Measurements from ENCODE around the gene RNF215. TPM values are rescaled to one million over a fixed set of nuclear protein-coding genes. Genes with fewer than 3 reads are reported as not detected.
A peak's percentile ranks its signal among the peaks of the same experiment; 100 is the strongest.

Gene RNF215
- total RNA-seq, 2 experiments from 2014 or later, result 4.6 to 4.9 TPM

DNA sequence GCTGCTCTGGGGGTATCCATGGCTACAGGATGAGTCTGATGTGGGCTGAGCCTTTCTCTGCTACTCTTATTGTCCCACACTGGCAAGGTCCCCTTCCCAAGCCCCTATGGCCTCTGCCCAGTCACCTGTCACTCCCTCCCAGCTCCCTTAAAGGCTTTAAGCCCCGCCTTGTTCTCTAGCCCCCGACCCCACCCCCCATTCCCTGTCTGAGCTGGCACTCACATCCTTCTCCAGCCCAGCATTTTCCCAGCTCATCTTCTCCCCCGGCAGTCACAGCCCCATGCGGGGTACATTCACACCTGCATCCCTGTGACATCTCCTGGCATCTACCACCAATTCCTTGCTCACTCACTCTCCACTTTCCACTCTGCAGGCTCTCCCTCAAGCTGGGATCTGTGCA, 42.7 kb upstream of the RNF215 start:
- peaks cover 31% of the 10 kb centered on the region for H3K4me1 ChIP-seq (ENCODE audit: insufficient read depth, low read length)
- Mint-ChIP-seq H3K4me1 (ENCODE audit: low read depth) (peaks cover 31% of the 10 kb centered on the region), H3K27ac (no peak overlapping the region), H3K36me3 (ENCODE audit: low read depth) (peaks cover 17% of the 10 kb centered on the region), H3K9me3 (no peaks in the 10 kb centered on the region), H3K4me3 (peak overlapping the region; percentile 3), H3K27me3 (no peaks in the 10 kb centered on the region)
- ChIA-PET CTCF (no interaction called here), POLR2A (no interaction called here)
- no peaks in the 10 kb centered on the region for H3K27me3 ChIP-seq (ENCODE audit: control insufficient read depth in 1 of 2, insufficient read depth in 2 of 2, low read length in 2 of 2)
- ATAC-seq (ENCODE audit: poor library complexity) (no peak), DNase-seq (no peak)
- peaks cover 0 to 4% of the 10 kb centered on the region in 2 experiments for H3K9me3 ChIP-seq (ENCODE audit: control insufficient read depth in 1 of 2, insufficient read depth in 1 of 2, low read length in 2 of 2)
- H3K27ac ChIP-seq (ENCODE audit: low read depth in 1 of 2, low read length in 2 of 2), result no peak overlapping the region
- intact Hi-C loops (cut with DNase I, micrococcal nuclease), result loop anchor here (5.0 to 10.0 kb wide), 3 partner anchors 57 to 595 kb away; partner anchors contain the start of genes ASCC2 (in 1 of the 2) and CASTOR1 (in 1 of the 2)
- TF ChIP-seq, protein P1, sequence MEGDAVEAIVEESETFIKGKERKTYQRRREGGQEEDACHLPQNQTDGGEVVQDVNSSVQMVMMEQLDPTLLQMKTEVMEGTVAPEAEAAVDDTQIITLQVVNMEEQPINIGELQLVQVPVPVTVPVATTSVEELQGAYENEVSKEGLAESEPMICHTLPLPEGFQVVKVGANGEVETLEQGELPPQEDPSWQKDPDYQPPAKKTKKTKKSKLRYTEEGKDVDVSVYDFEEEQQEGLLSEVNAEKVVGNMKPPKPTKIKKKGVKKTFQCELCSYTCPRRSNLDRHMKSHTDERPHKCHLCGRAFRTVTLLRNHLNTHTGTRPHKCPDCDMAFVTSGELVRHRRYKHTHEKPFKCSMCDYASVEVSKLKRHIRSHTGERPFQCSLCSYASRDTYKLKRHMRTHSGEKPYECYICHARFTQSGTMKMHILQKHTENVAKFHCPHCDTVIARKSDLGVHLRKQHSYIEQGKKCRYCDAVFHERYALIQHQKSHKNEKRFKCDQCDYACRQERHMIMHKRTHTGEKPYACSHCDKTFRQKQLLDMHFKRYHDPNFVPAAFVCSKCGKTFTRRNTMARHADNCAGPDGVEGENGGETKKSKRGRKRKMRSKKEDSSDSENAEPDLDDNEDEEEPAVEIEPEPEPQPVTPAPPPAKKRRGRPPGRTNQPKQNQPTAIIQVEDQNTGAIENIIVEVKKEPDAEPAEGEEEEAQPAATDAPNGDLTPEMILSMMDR (IDR thresholded peaks at IDR 0.05), result no peak
- H3K4me3 ChIP-seq (ENCODE audit: low read length), result no peak overlapping the region
- peaks cover 14% of the 10 kb centered on the region for H3K36me3 ChIP-seq (ENCODE audit: insufficient read depth, low read length)

DNA sequence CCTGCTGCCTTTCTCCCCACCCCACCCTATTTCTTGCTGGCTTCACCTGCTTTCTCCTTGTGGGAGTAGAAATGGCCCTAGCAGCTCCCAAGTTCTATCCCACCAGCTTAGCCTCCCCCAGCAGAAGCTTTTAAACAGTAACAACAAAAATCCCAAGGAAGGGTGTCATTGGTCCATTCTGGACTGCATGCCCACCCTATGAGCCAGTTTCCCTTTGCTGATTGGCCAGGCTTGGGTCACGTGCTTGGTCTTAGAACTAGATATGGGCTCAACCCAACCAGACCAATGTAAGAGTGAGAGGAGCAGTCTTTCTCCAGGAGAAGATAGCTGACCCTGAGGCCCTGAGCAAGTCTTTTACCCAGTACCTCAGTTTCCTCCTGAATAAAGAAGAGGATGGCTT, 40.7 kb upstream of the RNF215 start:
- intact Hi-C loops (cut with DNase I, micrococcal nuclease), result loop anchor here (2.0 to 10.0 kb wide), 5 partner anchors 57 to 593 kb away; partner anchors contain the start of genes ASCC2 (in 1 of the 2) and CASTOR1 (in 1 of the 2)
- Mint-ChIP-seq H3K9me3 (no peaks in the 10 kb centered on the region), H3K4me3 (no peak overlapping the region), H3K27ac (peak overlapping the region; percentile 98), H3K36me3 (ENCODE audit: low read depth) (peaks cover 30% of the 10 kb centered on the region), H3K27me3 (no peaks in the 10 kb centered on the region), H3K4me1 (ENCODE audit: low read depth) (peaks cover 41% of the 10 kb centered on the region)
- Histone ChIP-seq H3K27ac (ENCODE audit: low read depth in 1 of 2, low read length in 2 of 2) (no peak overlapping the region), H3K4me1 (ENCODE audit: insufficient read depth, low read length) (peaks cover 42% of the 10 kb centered on the region), H3K36me3 (ENCODE audit: insufficient read depth, low read length) (peaks cover 14% of the 10 kb centered on the region), H3K4me3 (ENCODE audit: low read length) (no peak overlapping the region), H3K9me3 (ENCODE audit: control insufficient read depth in 1 of 2, insufficient read depth in 1 of 2, low read length in 2 of 2) (no peaks in the 10 kb centered on the region), H3K27me3 (ENCODE audit: control insufficient read depth in 1 of 2, insufficient read depth in 2 of 2, low read length in 2 of 2) (no peaks in the 10 kb centered on the region)
- POLR2A ChIA-PET, result interaction anchor here (0.9 kb wide), 1 partner anchor 30 kb away, joined by 3 read pairs; no protein-coding TSS in a partner anchor
- ATAC-seq (ENCODE audit: poor library complexity) (no peak), DNase-seq (no peak)
- TF ChIP-seq, protein P1 (IDR thresholded peaks at IDR 0.05), result no peak
- CTCF ChIA-PET, result interaction anchor here (1.8 kb wide), 1 partner anchor 8 kb away, joined by 12 read pairs; no protein-coding TSS in a partner anchor

DNA sequence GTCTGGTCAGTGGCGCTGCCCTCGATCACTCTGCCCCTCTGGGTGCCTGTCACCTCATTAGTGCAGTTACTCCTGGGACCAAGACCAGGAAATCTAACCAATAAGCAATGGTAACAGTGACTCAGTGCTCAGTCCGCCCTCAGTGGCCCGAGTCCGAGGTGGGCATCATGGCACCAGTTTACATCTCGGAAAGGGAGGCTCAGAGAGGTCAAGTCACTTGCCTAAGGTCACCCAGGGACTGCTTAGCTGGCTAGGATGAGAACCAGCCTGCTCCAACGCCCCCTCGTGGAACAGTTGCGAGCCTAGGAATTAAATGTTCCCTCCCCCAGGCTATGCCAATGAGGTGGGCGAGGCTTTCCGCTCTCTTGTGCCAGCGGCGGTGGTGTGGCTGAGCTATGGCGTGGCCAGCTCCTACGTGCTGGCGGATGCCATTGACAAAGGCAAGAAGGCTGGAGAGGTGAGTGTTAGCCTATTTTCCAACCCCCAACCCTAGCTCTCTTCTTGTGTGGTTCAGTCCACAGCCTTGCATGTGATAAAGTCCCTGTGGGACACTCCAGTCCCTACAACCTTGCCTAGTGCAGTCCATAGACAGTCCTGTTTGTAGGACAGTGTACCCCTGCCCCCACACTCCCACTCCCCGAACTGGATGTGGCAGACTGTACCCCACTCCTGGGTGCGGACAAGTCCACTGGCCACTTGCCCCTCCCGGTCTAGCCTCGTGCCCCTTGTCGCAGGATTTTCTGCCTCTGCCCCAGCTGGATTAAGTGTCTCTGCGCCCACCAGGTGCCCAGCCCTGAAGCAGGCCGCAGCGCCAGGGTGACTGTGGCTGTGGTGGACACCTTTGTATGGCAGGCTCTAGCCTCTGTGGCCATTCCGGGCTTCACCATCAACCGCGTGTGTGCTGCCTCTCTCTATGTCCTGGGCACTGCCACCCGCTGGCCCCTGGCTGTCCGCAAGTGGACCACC, 39.5 kb upstream of the RNF215 start:
- peak; percentile 41 for ATAC-seq (ENCODE audit: poor library complexity)
- peak overlapping the region; percentile 61 to 74 for H3K27ac ChIP-seq (ENCODE audit: low read depth in 1 of 2, low read length in 2 of 2)
- no peaks in the 10 kb centered on the region for H3K9me3 Mint-ChIP-seq
- intact Hi-C loops (cut with DNase I, micrococcal nuclease), result loop anchor here (1.0 to 10.0 kb wide), 7 partner anchors 9 to 592 kb away; partner anchors contain the start of genes ASCC2 (in 1 of the 2) and CASTOR1 (in 1 of the 2)
- no peaks in the 10 kb centered on the region for H3K9me3 ChIP-seq (ENCODE audit: control insufficient read depth in 1 of 2, insufficient read depth in 1 of 2, low read length in 2 of 2)
- DNase-seq, result peak; percentile 72 to 94 (median 85)
- H3K36me3 Mint-ChIP-seq (ENCODE audit: low read depth), result peaks cover 42% of the 10 kb centered on the region
- H3K36me3 ChIP-seq (ENCODE audit: insufficient read depth, low read length), result peaks cover 14% of the 10 kb centered on the region
- H3K4me1 ChIP-seq (ENCODE audit: insufficient read depth, low read length), result peaks cover 53% of the 10 kb centered on the region
- no peaks in the 10 kb centered on the region for H3K27me3 Mint-ChIP-seq
- ChIA-PET CTCF (interaction anchor here (0.6 to 6.1 kb wide), 10 partner anchors 9 to 920 kb away, joined by 3 to 63 read pairs (median 4); partner anchors contain the start of genes RNF215 and SEC14L2), POLR2A (interaction anchor here (0.7 to 6.0 kb wide), 6 partner anchors 8 to 138 kb away, joined by 3 to 112 read pairs (median 60); partner anchors contain the start of genes CASTOR1 and SEC14L2)
- TF ChIP-seq, protein P1 (IDR thresholded peaks at IDR 0.05), result peak; percentile 70
- peak overlapping the region; percentile 98 for H3K27ac Mint-ChIP-seq
- H3K4me1 Mint-ChIP-seq (ENCODE audit: low read depth), result peaks cover 53% of the 10 kb centered on the region
- H3K4me3 ChIP-seq (ENCODE audit: low read length), result peak overlapping the region; percentile 74
- no peaks in the 10 kb centered on the region for H3K27me3 ChIP-seq (ENCODE audit: control insufficient read depth in 1 of 2, insufficient read depth in 2 of 2, low read length in 2 of 2)
- peak overlapping the region; percentile 93 for H3K4me3 Mint-ChIP-seq

Measured in CD4-positive, alpha-beta T cell (primary cell).